Common myeloid progenitor, CD34-positive (primary cell): ENCODE data around the gene PROX1.

Source experiments
- CTCF ChIA-PET: fragments of 350-600 bp; sonication (Branson Sonifier 250); formaldehyde crosslinking; loops from one replicate; lab custom pipeline; 2021; ENCODE audit warnings: antibody characterized with exemption; lab: Charles Lee
- POLR2A ChIA-PET: fragments of 350-600 bp; sonication (Branson Sonifier 250); formaldehyde crosslinking; loops from one replicate; lab custom pipeline; 2021; ENCODE audit warnings: antibody characterized with exemption; lab: Charles Lee
- DNase-seq, 3 donors: peaks; one replicate each; pipeline versions ENCODE4 v3.0.0 to v3.0.0-alpha.2; 2013
- H3K27ac ChIP-seq, 2 experiments: 1 replicate in 1 of 2; 2 replicates in 1 of 2; pipeline ENCODE4 v1.7.0; 2013; ENCODE audit warnings: inconsistent platforms in 2 of 2, low read length in 2 of 2, mild to moderate bottlenecking in 2 of 2, low read depth in 1 of 2, moderate library complexity in 1 of 2; ENCODE audit not compliant: severe bottlenecking in 2 of 2, insufficient read depth in 1 of 2, poor library complexity in 1 of 2
- H3K27me3 ChIP-seq, 5 experiments: replicated peaks in 2 of 5; 1 replicate in 3 of 5; 2 replicates in 2 of 5; pipeline versions ENCODE4 v1.6.1 to v1.7.0; 2013; ENCODE audit warnings: low read length in 4 of 5, mild to moderate bottlenecking in 2 of 5, moderate library complexity in 2 of 5, inconsistent platforms in 1 of 5; ENCODE audit not compliant: insufficient read depth in 5 of 5, control insufficient read depth in 4 of 5
- H3K36me3 ChIP-seq, 4 experiments: 1 replicate in 2 of 4; 2 replicates in 2 of 4; pipeline versions ENCODE4 v1.6.1 to v1.7.0; 2013; ENCODE audit warnings: low read length in 3 of 4, control low read depth in 1 of 4, mild to moderate bottlenecking in 1 of 4; ENCODE audit not compliant: control insufficient read depth in 4 of 4, insufficient read depth in 4 of 4
- H3K4me1 ChIP-seq, 4 experiments: 1 replicate in 3 of 4; 2 replicates in 1 of 4; pipeline versions ENCODE4 v1.6.1 to v1.7.1; 2013; ENCODE audit warnings: low read length in 3 of 4, mild to moderate bottlenecking in 3 of 4, control low read depth in 1 of 4, inconsistent platforms in 1 of 4, moderate library complexity in 1 of 4; ENCODE audit not compliant: control insufficient read depth in 4 of 4, insufficient read depth in 4 of 4; ENCODE audit errors: control extremely low read depth in 1 of 4
- H3K4me3 ChIP-seq, 7 experiments: 1 replicate in 4 of 7; 2 replicates in 3 of 7; pipeline versions ENCODE4 v1.5.1 to v1.7.0; 2013; ENCODE audit warnings: mild to moderate bottlenecking in 7 of 7, low read length in 6 of 7, moderate library complexity in 6 of 7, inconsistent platforms in 2 of 7, low read depth in 2 of 7, control low read depth in 1 of 7; ENCODE audit not compliant: insufficient read depth in 4 of 7, control insufficient read depth in 1 of 7; ENCODE audit errors: extremely low read depth in 1 of 7
- H3K9me3 ChIP-seq, 5 experiments: 1 replicate in 4 of 5; 2 replicates in 1 of 5; pipeline versions ENCODE4 v1.6.1 to v1.7.1; 2013; ENCODE audit warnings: low read length in 4 of 5, mild to moderate bottlenecking in 2 of 5, inconsistent platforms in 1 of 5, low read depth in 1 of 5, moderate library complexity in 1 of 5; ENCODE audit not compliant: control insufficient read depth in 4 of 5, insufficient read depth in 2 of 5; ENCODE audit errors: control extremely low read depth in 1 of 5
- WGBS: methylation state at CpG from one replicate; pipeline ENCODE4 v1.1.5; 2013; ENCODE audit not compliant: insufficient coverage; 5-methylcytosine and 5-hydroxymethylcytosine counted together

PROX1 gene

DNA sequence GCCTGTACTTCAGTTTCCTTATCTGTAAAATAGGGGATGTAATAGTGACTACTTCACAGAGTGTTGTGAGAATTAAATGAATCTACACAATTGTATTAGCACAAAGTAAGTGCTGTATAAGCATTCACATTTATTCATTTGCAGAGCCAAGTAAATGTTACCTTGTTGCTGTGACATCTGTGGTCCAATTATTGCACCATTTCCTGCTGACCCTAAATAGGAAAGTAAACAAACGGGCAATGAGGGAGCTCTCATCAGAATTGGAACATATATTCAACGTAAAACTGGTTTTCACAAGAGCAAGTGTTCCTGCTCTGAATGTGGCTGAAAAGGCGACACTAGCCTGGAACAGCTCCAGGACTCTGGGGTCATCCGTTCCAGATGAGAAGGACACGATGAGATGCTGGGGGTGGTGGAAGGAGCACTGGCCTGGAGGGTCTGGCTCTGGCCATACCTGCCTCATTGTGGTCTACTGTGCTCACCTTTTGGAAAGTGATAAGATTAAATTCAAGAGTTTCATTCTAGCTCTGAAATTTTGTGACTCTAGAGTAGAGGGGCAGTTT is 34.5 kb downstream of the PROX1 start:
- Histone ChIP-seq H3K4me3 (no peak overlapping the region), H3K27ac (no peak overlapping the region), H3K9me3 (no peaks in the 10 kb centered on the region), H3K27me3 (peaks cover 0 to 7% (median 0%) of the 10 kb centered on the region in 5 experiments), H3K4me1 (no peaks in the 10 kb centered on the region), H3K36me3 (no peaks in the 10 kb centered on the region)
- ChIA-PET POLR2A (no interaction called here), CTCF (no interaction called here)
- no peak for DNase-seq
- 79% methylated on average over 5 of the region's 5 CpGs for WGBS

GRCh38 chr1:214022810-214023425 is 35.1 kb downstream of the PROX1 start:
- H3K36me3 ChIP-seq: no peaks in the 10 kb centered on the region
- H3K4me3 ChIP-seq: no peak overlapping the region
- H3K27ac ChIP-seq: no peak overlapping the region
- ChIA-PET POLR2A (no interaction called here), CTCF (interaction anchor here (0.6 kb wide), 1 partner anchor 625 kb away, joined by 3 read pairs; no protein-coding TSS in a partner anchor)
- H3K4me1 ChIP-seq: no peaks in the 10 kb centered on the region
- no peaks in the 10 kb centered on the region for H3K9me3 ChIP-seq
- DNase-seq: no peak
- peaks cover 0 to 7% (median 0%) of the 10 kb centered on the region in 5 experiments for H3K27me3 ChIP-seq
- 83% methylated on average over 1 of the region's 2 CpGs for WGBS

- DNase-seq: no peak
- H3K4me3 ChIP-seq: no peak overlapping the region
- H3K27me3 ChIP-seq: peaks cover 0 to 15% (median 4%) of the 10 kb centered on the region in 5 experiments
- H3K27ac ChIP-seq: no peak overlapping the region
- CTCF ChIA-PET: no interaction called here
- POLR2A ChIA-PET: interaction anchor here (0.6 kb wide), 1 partner anchor 179 kb away, joined by 3 read pairs; no protein-coding TSS in a partner anchor
- no peaks in the 10 kb centered on the region for H3K4me1 ChIP-seq
- H3K9me3 ChIP-seq: no peaks in the 10 kb centered on the region
- H3K36me3 ChIP-seq: no peaks in the 10 kb centered on the region
- 40% methylated on average over 1 of the region's 5 CpGs for WGBS
Observed at GRCh38 chr1:214026985-214027384, 39.2 kb downstream of the PROX1 start.

GRCh38 chr1:214027498-214027897 is 39.7 kb downstream of the PROX1 start:
- H3K4me3 ChIP-seq: no peak overlapping the region
- H3K36me3 ChIP-seq: no peaks in the 10 kb centered on the region
- no peak overlapping the region for H3K27ac ChIP-seq
- peaks cover 0 to 15% (median 4%) of the 10 kb centered on the region in 5 experiments for H3K27me3 ChIP-seq
- DNase-seq: no peak
- WGBS: 80% methylated on average over 1 of the region's 5 CpGs
- ChIA-PET POLR2A (interaction anchor here (0.6 kb wide), 1 partner anchor 178 kb away, joined by 3 read pairs; no protein-coding TSS in a partner anchor), CTCF (no interaction called here)
- no peaks in the 10 kb centered on the region for H3K9me3 ChIP-seq
- H3K4me1 ChIP-seq: no peaks in the 10 kb centered on the region

DNA sequence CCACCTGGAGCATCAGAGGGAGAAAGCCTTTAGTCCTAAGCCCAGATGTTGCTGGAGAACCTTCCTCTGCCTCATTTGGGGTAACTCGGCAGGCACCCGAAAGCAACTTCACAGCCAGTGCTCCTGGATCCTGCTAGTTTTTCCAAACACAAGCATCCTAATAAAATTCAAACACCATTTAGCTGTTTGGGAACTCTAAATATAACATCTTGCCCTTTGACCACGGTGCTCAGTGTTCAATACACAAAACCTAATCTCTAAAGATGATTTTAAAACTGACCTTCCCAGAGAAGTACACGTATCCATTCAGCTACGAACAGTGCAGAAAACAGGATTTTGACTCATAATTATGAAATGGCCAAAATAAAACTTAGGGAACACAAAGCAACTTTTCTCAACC is 40.3 kb downstream of the PROX1 start:
- no peaks in the 10 kb centered on the region for H3K9me3 ChIP-seq
- no peaks in the 10 kb centered on the region for H3K4me1 ChIP-seq
- DNase-seq: no peak
- 93% methylated on average over 5 of the region's 5 CpGs for WGBS
- peaks cover 0 to 15% (median 4%) of the 10 kb centered on the region in 5 experiments for H3K27me3 ChIP-seq
- no peak overlapping the region for H3K4me3 ChIP-seq
- ChIA-PET CTCF (no interaction called here), POLR2A (no interaction called here)
- H3K27ac ChIP-seq: no peak overlapping the region
- no peaks in the 10 kb centered on the region for H3K36me3 ChIP-seq

- no peak for DNase-seq
- Histone ChIP-seq H3K9me3 (no peaks in the 10 kb centered on the region), H3K36me3 (no peaks in the 10 kb centered on the region), H3K27ac (no peak overlapping the region), H3K27me3 (peaks cover 0 to 15% (median 4%) of the 10 kb centered on the region in 5 experiments), H3K4me3 (no peak overlapping the region), H3K4me1 (no peaks in the 10 kb centered on the region)
- WGBS: 77% methylated on average over 3 of the region's 9 CpGs
- CTCF ChIA-PET: interaction anchor here (1.2 kb wide), 1 partner anchor 9 kb away, joined by 3 read pairs; no protein-coding TSS in a partner anchor
- POLR2A ChIA-PET: no interaction called here
Observed at GRCh38 chr1:214028649-214029406, 41.1 kb downstream of the PROX1 start.
